ENCODE data around the gene ATOH8. TPM values are rescaled to one million over a fixed set of nuclear protein-coding genes. Genes with fewer than 3 reads are reported as not detected.
A peak's percentile ranks its signal among the peaks of the same experiment; 100 is the strongest.

The ATOH8 gene
- polyA plus RNA-seq, 2 of the 4 experiments (the other 2 are of a cell fraction), result 1.8 to 20.0 TPM

DNA sequence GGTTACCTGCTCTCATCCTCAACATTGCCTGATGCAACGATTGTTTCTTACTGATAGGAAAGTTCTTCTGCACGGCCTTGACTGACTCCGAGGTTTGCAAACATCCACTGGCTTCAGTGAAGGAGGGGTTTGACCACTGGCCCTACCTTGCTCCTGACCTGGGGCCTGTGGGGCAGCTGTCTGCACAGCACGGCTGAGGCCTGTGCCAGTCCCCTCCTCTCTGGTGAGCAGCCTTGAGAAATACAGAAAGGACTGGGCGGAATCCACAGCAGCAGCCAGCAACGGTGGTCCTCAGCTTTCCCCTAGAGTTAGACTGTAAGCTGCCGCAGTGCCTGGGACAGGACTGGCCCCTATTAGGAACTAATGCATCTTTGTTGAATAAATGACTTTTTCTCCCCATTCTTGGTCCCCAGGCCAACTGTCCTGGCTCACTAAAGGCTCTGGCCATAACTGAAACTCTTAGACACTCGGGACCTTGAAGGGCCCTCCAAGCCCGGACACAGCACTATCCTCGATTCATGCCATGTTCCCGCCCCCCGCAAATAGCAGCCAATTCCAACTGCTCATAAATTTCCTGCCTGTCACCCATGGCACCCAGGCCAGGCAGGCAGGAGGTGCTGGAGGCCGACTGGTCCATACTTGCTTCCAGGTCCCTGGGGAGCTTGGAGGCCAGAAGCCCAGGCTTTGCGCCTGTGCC, 26.7 kb downstream of the ATOH8 start (continued):
- TF ChIP-seq HOXB5 (CRISPR knock-in tag; IDR thresholded peaks at IDR 0.05), result no peak

DNA sequence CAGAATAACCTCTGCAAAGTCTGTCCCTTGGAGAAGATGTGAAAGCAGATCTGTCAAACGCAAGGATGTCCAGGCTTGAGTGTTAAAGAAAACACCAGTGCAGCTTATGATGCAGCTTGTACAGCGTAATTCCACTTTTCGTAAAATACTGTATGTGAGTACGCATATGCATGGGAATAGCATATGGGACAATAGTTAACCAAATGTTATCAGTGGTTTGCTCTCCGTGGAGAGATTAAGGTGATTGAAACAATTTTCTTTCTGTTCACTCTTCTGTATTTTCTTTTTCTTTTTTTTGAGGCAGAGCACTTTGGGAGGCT, 27.2 kb downstream of the ATOH8 start:
- Histone ChIP-seq H3K4me3 (no peak overlapping the region), H3K4me1 (no peaks in the 10 kb centered on the region), H3K27ac (no peak overlapping the region), H3K4me2 (no peak overlapping the region), H3K9me3 (no peaks in the 10 kb centered on the region)
- 90% methylated on average over 5 of the region's 5 CpGs for WGBS (ENCODE audit: missing lambda C conversion rate)
- ATAC-seq (no peak), DNase-seq (ENCODE audit: low read depth in 1 of 2, low spot score in 1 of 2) (no peak), FAIRE-seq (no peak)
- ChIA-PET POLR2A (no interaction called here), CTCF (interaction anchor here (0.7 to 63.0 kb wide), 7 partner anchors 9 to 298 kb away, joined by 3 to 1675 read pairs (median 4); no protein-coding TSS in a partner anchor)
- TF ChIP-seq TFCP2L1 (CRISPR knock-in tag; IDR thresholded peaks at IDR 0.05), result no peak

DNA sequence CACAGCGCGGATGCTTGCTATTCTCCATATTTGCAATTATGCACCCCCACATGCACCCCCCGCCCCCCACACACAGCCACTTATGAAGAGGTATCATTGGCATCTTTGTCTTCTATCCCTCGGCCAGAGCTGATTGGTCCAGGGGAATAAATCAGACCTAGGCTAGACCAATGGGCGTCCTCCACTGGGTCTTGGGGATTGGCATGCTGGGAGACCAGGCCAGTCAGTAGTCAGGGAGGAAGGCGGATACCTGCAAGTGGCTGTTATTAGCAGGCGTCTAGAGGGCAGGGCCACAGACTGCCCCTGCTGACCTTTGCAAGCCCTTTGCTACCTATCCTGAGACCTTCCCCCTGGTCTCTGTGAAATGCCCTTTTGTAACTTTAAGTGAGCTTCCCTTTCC, 30.0 kb downstream of the ATOH8 start:
- no peak for DNase-seq (ENCODE audit: low read depth in 1 of 2, low spot score in 1 of 2)
- Histone ChIP-seq H3K27ac (no peak overlapping the region), H3K9me3 (no peaks in the 10 kb centered on the region), H3K4me3 (no peak overlapping the region), H3K4me2 (no peak overlapping the region), H3K4me1 (peaks cover 4% of the 10 kb centered on the region; the same call in 2 of the 3 replicates)
- 95% methylated on average over 5 of the region's 7 CpGs for WGBS (ENCODE audit: missing lambda C conversion rate)
- POLR2A ChIA-PET, result no interaction called here
- FAIRE-seq, result no peak
- CTCF ChIA-PET, result interaction anchor here (0.6 to 63.0 kb wide), 9 partner anchors 12 to 253 kb away, joined by 3 to 1675 read pairs (median 9); no protein-coding TSS in a partner anchor
- TF ChIP-seq ELK1 (IDR thresholded peaks at IDR 0.05; ENCODE audit: low read depth, low read length) (no peak), MAFK (IDR thresholded peaks at IDR 0.05; ENCODE audit: partially characterized antibody) (no peak), RARB (CRISPR knock-in tag; IDR thresholded peaks at IDR 0.05) (no peak)
- peak in 1 of 2 experiments; percentile 21; a peak in 3 of 6 replicates for ATAC-seq

DNA sequence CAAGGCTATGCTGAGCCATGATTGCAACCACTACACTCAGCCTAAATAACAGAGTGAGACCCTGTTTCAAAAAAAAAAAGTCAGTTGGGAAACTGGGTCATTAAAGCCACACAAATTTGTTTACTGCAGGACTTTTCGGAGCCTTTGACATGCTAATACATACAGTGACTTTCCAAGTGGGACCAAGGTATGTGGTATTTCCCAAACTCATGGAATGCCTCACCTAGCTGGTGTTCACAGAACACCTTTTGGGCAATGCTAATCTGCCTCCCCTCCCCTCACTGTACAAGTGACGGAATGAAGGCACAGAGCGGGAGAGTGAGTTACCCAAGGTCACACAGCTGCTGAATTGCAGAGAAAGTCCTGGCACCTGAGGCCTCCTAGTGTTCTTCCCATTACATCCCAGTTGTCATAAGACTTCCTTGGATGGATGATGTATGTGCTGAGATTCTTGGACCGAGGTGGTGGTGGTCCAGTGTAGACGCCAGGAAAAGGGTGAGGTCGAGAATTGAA, 30.7 kb downstream of the ATOH8 start:
- POLR2A ChIA-PET, result no interaction called here
- ATAC-seq, result no peak
- Histone ChIP-seq H3K9me3 (no peaks in the 10 kb centered on the region), H3K4me1 (peaks cover 10% of the 10 kb centered on the region; the same call in 2 of the 3 replicates), H3K4me3 (no peak overlapping the region), H3K27ac (no peak overlapping the region), H3K4me2 (no peak overlapping the region)
- TF ChIP-seq BHLHE40 (IDR thresholded peaks at IDR 0.05; ENCODE audit: low read depth, low read length) (no peak), ZFP36 (IDR thresholded peaks at IDR 0.05; ENCODE audit: borderline replicate concordance, partially characterized antibody) (peak; percentile 10)
- no peak for DNase-seq (ENCODE audit: low read depth in 1 of 2, low spot score in 1 of 2)
- WGBS (ENCODE audit: missing lambda C conversion rate), result 88% methylated on average over 6 of the region's 6 CpGs
- CTCF ChIA-PET, result interaction anchor here (0.7 to 63.0 kb wide), 8 partner anchors 16 to 77 kb away, joined by 3 to 1675 read pairs (median 10); no protein-coding TSS in a partner anchor
- no peak for FAIRE-seq

GRCh38 chr2:85785027-85785822, 31.4 kb downstream of the ATOH8 start:
- ATAC-seq, result peak in 1 of 2 experiments; percentile 4; a peak in 2 of 6 replicates
- FAIRE-seq, result no peak
- POLR2A ChIA-PET, result no interaction called here

More at GRCh38 chr2:85785027-85785822, 31.4 kb downstream of the ATOH8 start:
- 85% methylated on average over 25 of the region's 25 CpGs for WGBS (ENCODE audit: missing lambda C conversion rate)
- H3K27ac ChIP-seq, result no peak overlapping the region
- TF ChIP-seq CTCF (IDR thresholded peaks at IDR 0.05), result no peak
- TF ChIP-seq EHMT2 (IDR thresholded peaks at IDR 0.05; ENCODE audit: low read depth), result no peak
- no peak for TF ChIP-seq POLR2AphosphoS2 (conservative IDR thresholded peaks at IDR 0.05; ENCODE audit: low read length)
- no peak for TF ChIP-seq TFCP2L1 (CRISPR knock-in tag; IDR thresholded peaks at IDR 0.05)
- TF ChIP-seq EHF (CRISPR knock-in tag; IDR thresholded peaks at IDR 0.05), result no peak
- H3K9me3 ChIP-seq, result no peaks in the 10 kb centered on the region
- H3K4me3 ChIP-seq, result no peak overlapping the region
- CTCF ChIA-PET, result interaction anchor here (0.7 to 63.0 kb wide), 11 partner anchors 10 to 142 kb away, joined by 3 to 1675 read pairs (median 9); no protein-coding TSS in a partner anchor
- H3K4me1 ChIP-seq, result peaks cover 10% of the 10 kb centered on the region; the same call in 2 of the 3 replicates
- no peak for DNase-seq (ENCODE audit: low read depth in 1 of 2, low spot score in 1 of 2)
- no peak overlapping the region for H3K4me2 ChIP-seq

All from A549 (cell line).